Stomach (tissue), 9 donors: Measurements from ENCODE around the gene NOXRED1. TPM values are rescaled to one million over a fixed set of nuclear protein-coding genes. Genes with fewer than 3 reads are reported as not detected.

Experiments
- DNase-seq, 2 donors: peaks; one replicate each; pipeline versions ENCODE4 v3.0.0 to v3.0.0-alpha.2; 2013 to 2019
- H3K27ac ChIP-seq, 5 donors: fragments of 200-600 bp in 4 of 5; sonication (generic) in 4 of 5; one replicate each; pipeline ENCODE4 v1.5.1; 2013 to 2019; ENCODE audit warnings: mild to moderate bottlenecking in 1 of 5, moderate library complexity in 1 of 5
- H3K27me3 ChIP-seq, 3 donors: fragments of 200-600 bp; sonication (generic); one replicate each; pipeline ENCODE4 v1.5.1; 2017 to 2019; ENCODE audit warnings: mixed run types in 1 of 3
- H3K36me3 ChIP-seq, 4 donors: fragments of 200-600 bp; sonication (generic); 1 replicate in 3 of 4; 2 replicates in 1 of 4; pipeline ENCODE4 v1.5.1; 2016 to 2019
- H3K4me1 ChIP-seq, 4 donors: fragments of 200-600 bp; sonication (generic); one replicate each; pipeline ENCODE4 v1.5.1; 2016 to 2019
- H3K4me3 ChIP-seq, 4 donors: fragments of 200-600 bp; sonication (generic) in 3 of 4; one replicate each; pipeline ENCODE4 v1.5.1; 2016 to 2019; ENCODE audit warnings: mild to moderate bottlenecking in 1 of 4
- H3K9me3 ChIP-seq, 4 donors: fragments of 200-600 bp; sonication (generic); one replicate each; pipeline ENCODE4 v1.5.1; 2016 to 2019
- CTCF ChIP-seq, 7 experiments: fragments of 450-650 bp in 4 of 7; fragments of 200-600 bp in 3 of 7; sonication (generic) in 3 of 7; IDR thresholded peaks; one replicate each; pipeline ENCODE4 v1.5.1; 2016 to 2019; ENCODE audit warnings: antibody characterized with exemption in 7 of 7, control low read depth in 2 of 7, mild to moderate bottlenecking in 1 of 7
- EP300 ChIP-seq: sonication (generic); formaldehyde crosslinking; IDR thresholded peaks from one replicate; pipeline ENCODE4 v1.6.1; 2017; ENCODE audit warnings: antibody characterized with exemption
- POLR2A ChIP-seq, 4 donors: fragments of 450-650 bp; IDR thresholded peaks; one replicate each; pipeline ENCODE4 v1.6.1; 2016; ENCODE audit warnings: antibody characterized with exemption in 4 of 4, control low read depth in 2 of 4, mild to moderate bottlenecking in 1 of 4, moderate library complexity in 1 of 4
- POLR2AphosphoS5 ChIP-seq, 3 donors: sonication (generic); formaldehyde crosslinking; IDR thresholded peaks; one replicate each; pipeline ENCODE4 v1.6.1; 2016; ENCODE audit warnings: antibody characterized with exemption in 3 of 3
- WGBS, 5 donors: extraction: QIAGEN DNeasy Blood & Tissue Kit in 3 of 5; methylation state at CpG; one replicate each; pipeline versions ENCODE4 v1.1.5 to v1.1.7; 2013 to 2018; 5-methylcytosine and 5-hydroxymethylcytosine counted together
- intact Hi-C: fragments of 100-400 bp; cut with DNase I; formaldehyde crosslinking; loops from one replicate; pipeline ENCODE4 v1.15.1; 2023; ENCODE audit warnings: low total_unique reads
- polyA plus RNA-seq, 3 donors: library from polyadenylated mRNA; stranded (reverse); fragments of 200-250 nt; gene quantifications; one replicate each; pipeline ENCODE4 v1.2.3, GENCODE V29; 2013
- total RNA-seq, 5 donors: library from RNA; depleted of rRNA; stranded (reverse); fragments of >200 nt; gene quantifications; one replicate each; pipeline versions ENCODE4 v1.1.0 to v1.2.3, GENCODE V29; 2014 to 2016
- donor health status: healthy with polysubstance abuse.
- donor health status: Bipolar disorder and iron deficiency.
- donor health status: healthy.

Gene NOXRED1
- total and polyA plus RNA-seq, 8 donors: 0.08 to 0.46 (median 0.18) TPM; not detected in 5

GRCh38 chr14:77364146-77364545 is 59.2 kb downstream of the NOXRED1 start:
- TF ChIP-seq POLR2A (IDR thresholded peaks at IDR 0.05) (no peak), EP300 (no peak), POLR2AphosphoS5 (IDR thresholded peaks at IDR 0.05) (no peak), CTCF (IDR thresholded peaks at IDR 0.05) (no peak)
- Histone ChIP-seq H3K9me3 (no peaks in the 10 kb centered on the region), H3K27me3 (no peaks in the 10 kb centered on the region), H3K36me3 (no peaks in the 10 kb centered on the region), H3K4me3 (no peak overlapping the region), H3K4me1 (no peaks in the 10 kb centered on the region), H3K27ac (no peak overlapping the region)
- no peak for DNase-seq
- 82 to 90% (median 87%) methylated on average over 3 of the region's 3 CpGs for WGBS, 5 donors
- intact Hi-C loops: no loop called here

- WGBS, 5 donors: 90 to 95% (median 92%) methylated on average over 1 of the region's 1 CpG
Observed at GRCh38 chr14:77359626-77360025, 63.7 kb downstream of the NOXRED1 start.

GRCh38 chr14:77356899-77357298 is 66.4 kb downstream of the NOXRED1 start:
- Histone ChIP-seq H3K4me1 (no peaks in the 10 kb centered on the region), H3K27me3 (no peaks in the 10 kb centered on the region), H3K4me3 (no peak overlapping the region), H3K27ac (no peak overlapping the region), H3K9me3 (no peaks in the 10 kb centered on the region), H3K36me3 (no peaks in the 10 kb centered on the region)
- intact Hi-C loops: no loop called here
- DNase-seq: no peak
- WGBS, 5 donors: 81 to 89% (median 82%) methylated on average over 4 of the region's 4 CpGs
- TF ChIP-seq POLR2A (IDR thresholded peaks at IDR 0.05): no peak
- no peak for TF ChIP-seq POLR2AphosphoS5 (IDR thresholded peaks at IDR 0.05)
- no peak for TF ChIP-seq EP300

More at GRCh38 chr14:77359626-77360025, 63.7 kb downstream of the NOXRED1 start:
- no peaks in the 10 kb centered on the region for H3K27me3 ChIP-seq
- no peaks in the 10 kb centered on the region for H3K9me3 ChIP-seq
- H3K27ac ChIP-seq: no peak overlapping the region
- no peaks in the 10 kb centered on the region for H3K36me3 ChIP-seq
- H3K4me3 ChIP-seq: no peak overlapping the region
- TF ChIP-seq EP300 (no peak), CTCF (IDR thresholded peaks at IDR 0.05) (no peak), POLR2A (IDR thresholded peaks at IDR 0.05) (no peak), POLR2AphosphoS5 (IDR thresholded peaks at IDR 0.05) (no peak)
- DNase-seq: no peak
- no peaks in the 10 kb centered on the region for H3K4me1 ChIP-seq
- intact Hi-C loops: no loop called here

GRCh38 chr14:77355811-77356210 is 67.5 kb downstream of the NOXRED1 start:
- H3K27ac ChIP-seq: no peak overlapping the region
- H3K4me1 ChIP-seq: no peaks in the 10 kb centered on the region
- TF ChIP-seq CTCF (IDR thresholded peaks at IDR 0.05): no peak
- DNase-seq: no peak
- H3K9me3 ChIP-seq: no peaks in the 10 kb centered on the region
- no peaks in the 10 kb centered on the region for H3K27me3 ChIP-seq
- intact Hi-C loops: no loop called here
- H3K4me3 ChIP-seq: no peak overlapping the region
- H3K36me3 ChIP-seq: peaks cover 0 to 5% (median 2%) of the 10 kb centered on the region in 4 donors
- WGBS, 5 donors: 94 to 99% (median 97%) methylated on average over 4 of the region's 4 CpGs

- no peak for DNase-seq
- H3K4me3 ChIP-seq: no peak overlapping the region
- no peak overlapping the region for H3K27ac ChIP-seq
- 86 to 92% (median 89%) methylated on average over 5 of the region's 5 CpGs for WGBS, 5 donors
- peaks cover 0 to 23% (median 19%) of the 10 kb centered on the region in 4 donors for H3K36me3 ChIP-seq
- intact Hi-C loops: no loop called here
- H3K4me1 ChIP-seq: no peaks in the 10 kb centered on the region
- H3K9me3 ChIP-seq: no peaks in the 10 kb centered on the region
- TF ChIP-seq POLR2A (IDR thresholded peaks at IDR 0.05): no peak
- TF ChIP-seq POLR2AphosphoS5 (IDR thresholded peaks at IDR 0.05): no peak
- TF ChIP-seq CTCF (IDR thresholded peaks at IDR 0.05): no peak
- no peak for TF ChIP-seq EP300
- H3K27me3 ChIP-seq: no peaks in the 10 kb centered on the region
Observed at GRCh38 chr14:77353469-77354141, 69.7 kb downstream of the NOXRED1 start.
